HG03460 (cell line): Measurements from ENCODE around the gene HOXB13.

Experiments
- ATAC-seq: cut with Tn5 transposase; IDR thresholded peaks from one replicate; pipeline ENCODE4 v1.9.1; 2021; ENCODE audit not compliant: unreplicated experiment

The HOXB13 gene

GRCh38 chr17:48715496-48716399 lies 12.8 kb downstream of the HOXB13 start:
- ATAC-seq, result no peak

- no peak for ATAC-seq
These were observed 17.4 kb downstream of the HOXB13 start for GRCh38 chr17:48711128-48711527.

- ATAC-seq, result no peak
These were observed 23.9 kb downstream of the HOXB13 start for GRCh38 chr17:48704361-48705248.

GRCh38 chr17:48701864-48702532 lies 26.6 kb downstream of the HOXB13 start:
- no peak for ATAC-seq

GRCh38 chr17:48693178-48693577 lies 35.4 kb downstream of the HOXB13 start:
- no peak for ATAC-seq

- no peak for ATAC-seq
These were observed 36.5 kb downstream of the HOXB13 start for GRCh38 chr17:48692049-48692448.

GRCh38 chr17:48690655-48691054 lies 37.9 kb downstream of the HOXB13 start:
- ATAC-seq, result no peak

GRCh38 chr17:48681609-48682008 lies 46.9 kb downstream of the HOXB13 start:
- no peak for ATAC-seq

GRCh38 chr17:48679385-48680096 lies 49.0 kb downstream of the HOXB13 start:
- no peak for ATAC-seq

- ATAC-seq, result no peak
These were observed 50.2 kb downstream of the HOXB13 start for GRCh38 chr17:48678141-48678971.

GRCh38 chr17:48676963-48677558 lies 51.5 kb downstream of the HOXB13 start:
- ATAC-seq, result no peak
